H1 (cell line): ENCODE measurements around the gene INPPL1. TPM values are rescaled to one million over a fixed set of nuclear protein-coding genes. Genes with fewer than 3 reads are reported as not detected.
A peak's percentile ranks its signal among the peaks of the same experiment; 100 is the strongest.

ENCODE experiments used
- CTCF ChIA-PET: fragments of 300-600 bp; sonication (Branson Sonifier 250); formaldehyde crosslinking; loops from one replicate; lab custom pipeline; 2021; ENCODE audit not compliant: partially characterized antibody; lab: Charles Lee
- POLR2A ChIA-PET: fragments of 300-600 bp; sonication (Branson Sonifier 250); formaldehyde crosslinking; loops from one replicate; lab custom pipeline; 2021; ENCODE audit warnings: inconsistent platforms; ENCODE audit not compliant: partially characterized antibody; lab: Charles Lee
- DNase-seq, 2 experiments: peaks; one replicate each; pipeline versions ENCODE4 v3.0.0 to v3.0.0-alpha.2; 2010 to 2022; ENCODE audit warnings: low spot score in 2 of 2, low read depth in 1 of 2, mixed read lengths in 1 of 2
- FAIRE-seq: peaks from 2 replicates; lab custom pipeline; 2011; peaks lifted over from hg19 to GRCh38; lab: Jason Lieb, UNC
- H2AFZ ChIP-seq: 2 replicates; pipeline ENCODE4 v1.8.1; 2012; ENCODE audit warnings: low read length, inconsistent platforms
- H2AK5ac ChIP-seq: 2 replicates; pipeline ENCODE4 v1.6.1; 2013; ENCODE audit warnings: low read depth, low read length
- H2BK120ac ChIP-seq: replicated peaks from 2 replicates; pipeline ENCODE3; 2013; ENCODE audit warnings: low read depth, low read length, inconsistent platforms
- H2BK12ac ChIP-seq: 2 replicates; pipeline ENCODE4 v1.6.1; 2013; ENCODE audit warnings: low read depth, low read length
- H2BK15ac ChIP-seq: 2 replicates; pipeline ENCODE4 v1.6.1; 2013; ENCODE audit warnings: low read length
- H2BK20ac ChIP-seq: 2 replicates; pipeline ENCODE4 v1.6.1; 2013; ENCODE audit warnings: low read length
- H2BK5ac ChIP-seq: 2 replicates; pipeline ENCODE4 v1.6.1; 2013; ENCODE audit warnings: low read depth, low read length
- H3K14ac ChIP-seq: 2 replicates; pipeline ENCODE4 v1.6.1; 2013; ENCODE audit warnings: inconsistent platforms; ENCODE audit not compliant: insufficient read length
- H3K18ac ChIP-seq: 2 replicates; pipeline ENCODE4 v1.6.1; 2013; ENCODE audit warnings: low read length; ENCODE audit errors: extremely low read depth
- H3K23ac ChIP-seq: 2 replicates; pipeline ENCODE4 v1.6.1; 2013; ENCODE audit warnings: inconsistent platforms; ENCODE audit not compliant: insufficient read length
- H3K23me2 ChIP-seq: 2 replicates; pipeline ENCODE4 v1.6.1; 2013; ENCODE audit warnings: low read depth, low read length
- H3K27ac ChIP-seq: 2 replicates; pipeline ENCODE4 v1.6.1; 2011; ENCODE audit warnings: low read depth, low read length, inconsistent platforms
- H3K27me3 ChIP-seq, 4 experiments: replicated peaks in 1 of 4; 1 replicate in 1 of 4; 2 replicates in 3 of 4; pipeline versions ENCODE4 v1.6.1 to v1.8.1; 2011 to 2013; ENCODE audit warnings: low read length in 3 of 4, mild to moderate bottlenecking in 3 of 4, inconsistent platforms in 2 of 4, mixed read lengths in 2 of 4, moderate library complexity in 1 of 4; ENCODE audit not compliant: control insufficient read depth in 3 of 4, insufficient read depth in 3 of 4; ENCODE audit errors: extremely low read depth in 1 of 4
- H3K36me3 ChIP-seq, 4 experiments: 2 replicates each; pipeline versions ENCODE4 v1.6.1 to v1.8.1; 2011 to 2013; ENCODE audit warnings: mild to moderate bottlenecking in 4 of 4, low read length in 3 of 4, moderate library complexity in 2 of 4, control low read depth in 1 of 4, inconsistent platforms in 1 of 4; ENCODE audit not compliant: insufficient read depth in 4 of 4, control insufficient read depth in 2 of 4
- H3K4ac ChIP-seq: replicated peaks from 2 replicates; pipeline ENCODE3; 2013; ENCODE audit warnings: low read length, low read depth, mixed read lengths, inconsistent platforms; ENCODE audit not compliant: insufficient read length
- H3K4me1 ChIP-seq, 4 experiments: replicated peaks in 1 of 4; 1 replicate in 1 of 4; 2 replicates in 3 of 4; pipeline versions ENCODE4 v1.6.1 to v1.8.1; 2011 to 2013; ENCODE audit warnings: low read length in 3 of 4, inconsistent platforms in 2 of 4, mixed read lengths in 1 of 4; ENCODE audit not compliant: insufficient read depth in 4 of 4, control insufficient read depth in 3 of 4
- H3K4me2 ChIP-seq, 2 experiments: 2 replicates each; pipeline versions ENCODE4 v1.6.1 to v1.8.1; 2011 to 2013; ENCODE audit warnings: low read depth in 2 of 2, low read length in 2 of 2, control low read depth in 1 of 2, inconsistent platforms in 1 of 2, mild to moderate bottlenecking in 1 of 2; ENCODE audit not compliant: insufficient read depth in 1 of 2
- H3K4me3 ChIP-seq, 4 experiments: fragments of 200-600, 300-600 bp in 1 of 4; sonication (generic), shearing (Covaris generic), sonication (Bioruptor Twin) in 1 of 4; 2 replicates each; pipeline versions ENCODE4 v1.5.1 to v1.8.1; 2011 to 2016; ENCODE audit warnings: low read length in 4 of 4, low read depth in 3 of 4, control low read depth in 2 of 4, inconsistent platforms in 2 of 4, mild to moderate bottlenecking in 2 of 4, mixed read lengths in 1 of 4, moderate library complexity in 1 of 4; ENCODE audit not compliant: insufficient read depth in 2 of 4; ENCODE audit errors: extremely low read depth in 1 of 4
- H3K56ac ChIP-seq: replicated peaks from 2 replicates; pipeline ENCODE3; 2013; ENCODE audit warnings: low read depth, mild to moderate bottlenecking, mixed read lengths, low read length, inconsistent platforms; ENCODE audit not compliant: insufficient read length
- H3K79me1 ChIP-seq: 2 replicates; pipeline ENCODE4 v1.6.1; 2013; ENCODE audit warnings: low read depth, low read length, control low read depth
- H3K79me2 ChIP-seq, 2 experiments: 2 replicates each; pipeline versions ENCODE4 v1.6.1 to v1.8.1; 2012 to 2013; ENCODE audit warnings: low read length in 2 of 2, mild to moderate bottlenecking in 2 of 2, inconsistent platforms in 1 of 2; ENCODE audit not compliant: insufficient read depth in 2 of 2, control insufficient read depth in 1 of 2
- H3K9ac ChIP-seq, 4 experiments: replicated peaks in 1 of 4; 1 replicate in 1 of 4; 2 replicates in 3 of 4; pipeline versions ENCODE4 v1.6.1 to v1.8.1; 2011 to 2013; ENCODE audit warnings: low read depth in 3 of 4, low read length in 3 of 4, control low read depth in 2 of 4, mild to moderate bottlenecking in 2 of 4, moderate library complexity in 2 of 4, inconsistent platforms in 1 of 4; ENCODE audit errors: extremely low read depth in 1 of 4
- H3K9me3 ChIP-seq, 2 experiments: 2 replicates each; pipeline versions ENCODE4 v1.6.1 to v1.8.1; 2012 to 2013; ENCODE audit warnings: mild to moderate bottlenecking in 2 of 2, moderate library complexity in 2 of 2, control low read depth in 1 of 2, inconsistent platforms in 1 of 2, low read depth in 1 of 2, low read length in 1 of 2, mixed read lengths in 1 of 2; ENCODE audit not compliant: insufficient read depth in 2 of 2
- H4K20me1 ChIP-seq, 2 experiments: replicated peaks in 1 of 2; 2 replicates each; pipeline versions ENCODE3 to v1.8.1; 2011 to 2013; ENCODE audit warnings: inconsistent platforms in 2 of 2, low read length in 2 of 2, mild to moderate bottlenecking in 1 of 2; ENCODE audit not compliant: insufficient read depth in 2 of 2, control insufficient read depth in 1 of 2
- H4K5ac ChIP-seq: 2 replicates; pipeline ENCODE4 v1.6.1; 2013; ENCODE audit warnings: low read length, low read depth, mixed read lengths, inconsistent platforms; ENCODE audit not compliant: insufficient read length
- H4K8ac ChIP-seq: 2 replicates; pipeline ENCODE4 v1.8.0; 2013; ENCODE audit warnings: mild to moderate bottlenecking, moderate library complexity, low read length, inconsistent platforms; ENCODE audit not compliant: insufficient read depth; ENCODE audit errors: extremely low read depth
- H4K91ac ChIP-seq: replicated peaks from 2 replicates; pipeline ENCODE3; 2013; ENCODE audit warnings: low read length, mixed read lengths, inconsistent platforms; ENCODE audit not compliant: insufficient read length
- CHD2 ChIP-seq: IDR thresholded peaks from 2 replicates; pipeline ENCODE4 v1.6.1; 2012; ENCODE audit warnings: low read length, improper control_type of control experiment
- FOSL1 ChIP-seq: IDR thresholded peaks from 2 replicates; pipeline ENCODE4 v1.6.1; 2011; ENCODE audit warnings: mild to moderate bottlenecking, low read depth, low read length, moderate library complexity; ENCODE audit not compliant: insufficient read depth
- GTF2F1 ChIP-seq: IDR thresholded peaks from 2 replicates; pipeline ENCODE4 v1.6.1; 2012; ENCODE audit warnings: low read depth, low read length, improper control_type of control experiment, borderline replicate concordance
- POU5F1 ChIP-seq: IDR thresholded peaks from 2 replicates; pipeline ENCODE4 v1.6.1; 2011; ENCODE audit warnings: low read depth, mild to moderate bottlenecking, low read length, moderate library complexity
- SIN3A ChIP-seq, 2 experiments: IDR thresholded peaks in 1 of 2; conservative IDR thresholded peaks in 1 of 2; 2 replicates each; pipeline ENCODE4 v1.6.1; 2011 to 2012; ENCODE audit warnings: low read length in 2 of 2, improper control_type of control experiment in 1 of 2, low read depth in 1 of 2, mild to moderate bottlenecking in 1 of 2
- WGBS, 2 experiments: shearing (Covaris generic) in 1 of 2; methylation state at CpG; one replicate each; pipeline versions ENCODE4 v1.1.6 to v1.1.7; 2013 to 2015; ENCODE audit warnings: low lambda C conversion rate in 2 of 2, mixed read lengths in 2 of 2, inconsistent platforms in 1 of 2, low coverage in 1 of 2, missing lambda C conversion rate in 1 of 2; ENCODE audit not compliant: insufficient replicate concordance in 2 of 2, insufficient coverage in 1 of 2, insufficient read length in 1 of 2; ENCODE audit errors: extremely low coverage in 1 of 2, missing lambda C conversion rate in 1 of 2; 5-methylcytosine and 5-hydroxymethylcytosine counted together
- polyA plus RNA-seq, 7 experiments: library from polyadenylated mRNA; depleted of rRNA in 3 of 7; stranded (reverse) in 5 of 7; unstranded in 2 of 7; fragments of >200 nt in 5 of 7; fragments of 200-250 nt in 2 of 7; gene quantifications; 1 replicate in 5 of 7; 2 replicates in 1 of 7; 4 replicates in 1 of 7; pipeline versions ENCODE4 v1.2.1 to v1.2.3, GENCODE V29; 2011 to 2013; ENCODE audit warnings: missing spikeins in 2 of 7, mixed read lengths in 2 of 7
- total RNA-seq: library from RNA; stranded (reverse); fragmentation: NEBNext Ultra II Directional; extraction: Animal tissue kit (Norgen Biotek cat#: 25700); gene quantifications from 2 replicates; pipeline ENCODE4 v1.2.1, GENCODE V29; 2021

INPPL1 gene
- total and polyA plus RNA-seq, 2 of the 8 experiments (the other 6 are each of a cell fraction or from before 2014, with no cell fraction given): 54.5 to 79.5 TPM

- Histone ChIP-seq H2BK5ac (no peak overlapping the region), H2BK12ac (0 out of 2 replicates have a peak overlapping the region, but pooled peaks have one; percentile 27), H2AK5ac (no peak overlapping the region), H3K27me3 (no peaks in the 10 kb centered on the region), H3K36me3 (no peaks in the 10 kb centered on the region), H4K5ac (no peak overlapping the region), H3K9ac (no peak overlapping the region), H3K4me1 (no peaks in the 10 kb centered on the region), H3K14ac (no peak overlapping the region), H3K79me2 (no peaks in the 10 kb centered on the region), H3K4me3 (no peak overlapping the region), H2BK20ac (no peak overlapping the region), H2BK15ac (no peak overlapping the region), H2AFZ (no peak overlapping the region), H3K4me2 (no peak overlapping the region), H4K8ac (no peak overlapping the region), H3K79me1 (no peaks in the 10 kb centered on the region), H3K23ac (no peak overlapping the region), H3K18ac (no peak overlapping the region), H3K56ac (no peak overlapping the region), H2BK120ac (no peak overlapping the region), H3K9me3 (no peaks in the 10 kb centered on the region), H4K91ac (no peak overlapping the region), H3K27ac (no peak overlapping the region), H3K23me2 (no peaks in the 10 kb centered on the region), H3K4ac (no peak overlapping the region), H4K20me1 (no peaks in the 10 kb centered on the region)
- ChIA-PET POLR2A (no interaction called here), CTCF (interaction anchor here (0.9 to 3.4 kb wide), 5 partner anchors 8 to 149 kb away, joined by 3 to 16 read pairs (median 3); no protein-coding TSS in a partner anchor)
- FAIRE-seq (no peak), DNase-seq (no peak)
- WGBS, 2 experiments: 89% methylated on average over 2 of the region's 2 CpGs; no CpG with 5 or more reads in 1 of the 2 experiments
- no peak for TF ChIP-seq FOSL1
- no peak for TF ChIP-seq SIN3A (conservative IDR thresholded peaks at IDR 0.05 in 1 of 2, IDR thresholded peaks at IDR 0.05 in 1 of 2; ENCODE audit: low read depth in 1 of 2, low read length in 2 of 2)
- no peak for TF ChIP-seq GTF2F1
- no peak for TF ChIP-seq CHD2
- TF ChIP-seq POU5F1: no peak
Measured at GRCh38 chr11:72283947-72284346, 59.4 kb downstream of the INPPL1 start.
